AG20443 (cell line): ENCODE measurements around the gene SEMA6B.

Experiments
- DNase-seq: peaks from one replicate; pipeline ENCODE4 v3.0.0; 2012; ENCODE audit warnings: low spot score, mixed read lengths

SEMA6B gene

DNA sequence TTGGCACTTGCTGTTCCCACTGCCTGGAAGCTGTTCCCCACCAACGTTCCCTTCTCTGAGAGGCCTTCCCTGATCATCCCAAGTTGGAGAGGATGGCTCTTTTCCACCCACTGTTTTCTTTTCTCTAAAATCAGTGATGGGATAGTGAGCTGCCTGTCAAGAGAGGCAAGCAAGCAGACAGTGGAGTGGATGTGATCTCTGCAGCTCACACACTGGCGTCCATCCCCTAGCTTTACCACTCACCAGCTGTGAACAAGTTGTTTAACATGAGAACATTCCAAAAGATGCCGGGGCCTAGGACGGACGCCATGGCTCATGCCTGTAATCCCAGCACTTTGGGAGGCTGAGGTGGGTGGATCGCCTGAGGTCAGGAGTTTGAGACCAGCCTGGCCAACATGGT lies 28.0 kb upstream of the SEMA6B start:
- DNase-seq = no peak

DNA sequence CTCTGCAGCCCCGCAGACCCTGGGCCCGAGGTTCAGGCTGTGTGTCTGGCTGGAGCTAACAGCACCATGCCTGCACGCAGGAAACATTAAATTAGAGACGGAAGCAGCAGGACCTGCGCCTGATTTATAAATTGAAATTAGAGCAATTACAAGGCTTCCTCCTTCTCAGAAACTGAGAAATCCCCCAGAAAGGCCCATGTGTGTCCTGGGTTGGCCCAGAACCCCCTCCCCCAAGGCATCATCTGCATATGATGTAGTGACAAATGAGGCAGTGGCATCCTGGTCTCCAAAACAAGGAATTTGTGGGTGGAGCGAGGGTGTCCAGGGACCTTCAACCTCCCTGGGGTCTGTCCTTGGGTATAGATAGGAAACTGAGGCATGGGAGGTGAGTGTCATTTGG lies 27.2 kb upstream of the SEMA6B start:
- no peak for DNase-seq

- DNase-seq = no peak
These were observed 26.8 kb upstream of the SEMA6B start for GRCh38 chr19:4586245-4586644.

GRCh38 chr19:4585556-4585955 lies 26.1 kb upstream of the SEMA6B start:
- no peak for DNase-seq

GRCh38 chr19:4584670-4585460 lies 25.4 kb upstream of the SEMA6B start:
- no peak for DNase-seq

- peak; percentile 67 for DNase-seq
These were observed 24.6 kb upstream of the SEMA6B start for GRCh38 chr19:4583961-4584669.

GRCh38 chr19:4582980-4583842 lies 23.7 kb upstream of the SEMA6B start:
- no peak for DNase-seq

DNA sequence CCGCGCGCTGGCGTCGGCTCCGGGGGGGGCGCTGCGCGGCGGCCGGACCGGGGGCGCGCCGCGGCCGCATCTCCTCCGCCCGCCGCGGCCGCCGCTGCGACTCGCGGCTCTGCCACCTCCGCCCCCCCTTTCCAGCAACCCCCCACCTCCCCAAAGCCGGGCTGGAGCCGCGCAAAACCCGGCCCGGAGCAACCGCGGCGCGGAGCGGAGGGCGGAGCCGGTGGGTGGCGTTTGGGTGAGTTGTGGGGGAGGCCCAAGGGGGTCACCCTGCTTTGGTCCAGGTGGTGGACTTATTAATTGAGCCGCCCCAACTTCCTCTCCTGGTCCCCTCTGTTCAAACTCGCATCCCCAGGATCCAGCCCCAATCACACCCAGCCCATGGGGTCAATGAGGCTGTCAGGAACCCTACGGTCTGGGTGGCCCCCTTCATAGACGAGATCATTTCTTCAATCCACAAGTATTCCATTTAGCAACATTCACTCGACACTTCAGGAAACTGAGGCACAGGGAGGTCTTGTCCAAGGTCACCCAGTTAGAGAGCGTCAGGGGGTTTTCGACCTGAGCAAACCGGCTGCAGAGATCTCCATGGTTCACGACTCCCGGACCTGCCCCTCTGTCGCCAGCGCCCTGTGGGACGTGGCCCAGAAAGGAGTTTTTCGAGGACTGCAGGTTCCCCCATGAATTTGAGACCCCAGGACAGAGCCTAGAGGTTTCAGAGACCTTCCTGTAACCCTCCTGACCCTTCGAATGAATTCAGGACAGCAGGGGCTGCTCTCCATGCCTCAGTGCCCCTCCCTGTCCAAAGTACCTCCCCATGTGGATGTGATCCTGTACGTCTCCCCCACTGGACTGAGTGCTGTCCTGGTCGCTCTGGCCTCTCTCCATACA lies 22.4 kb upstream of the SEMA6B start:
- DNase-seq = peak; percentile 66

DNA sequence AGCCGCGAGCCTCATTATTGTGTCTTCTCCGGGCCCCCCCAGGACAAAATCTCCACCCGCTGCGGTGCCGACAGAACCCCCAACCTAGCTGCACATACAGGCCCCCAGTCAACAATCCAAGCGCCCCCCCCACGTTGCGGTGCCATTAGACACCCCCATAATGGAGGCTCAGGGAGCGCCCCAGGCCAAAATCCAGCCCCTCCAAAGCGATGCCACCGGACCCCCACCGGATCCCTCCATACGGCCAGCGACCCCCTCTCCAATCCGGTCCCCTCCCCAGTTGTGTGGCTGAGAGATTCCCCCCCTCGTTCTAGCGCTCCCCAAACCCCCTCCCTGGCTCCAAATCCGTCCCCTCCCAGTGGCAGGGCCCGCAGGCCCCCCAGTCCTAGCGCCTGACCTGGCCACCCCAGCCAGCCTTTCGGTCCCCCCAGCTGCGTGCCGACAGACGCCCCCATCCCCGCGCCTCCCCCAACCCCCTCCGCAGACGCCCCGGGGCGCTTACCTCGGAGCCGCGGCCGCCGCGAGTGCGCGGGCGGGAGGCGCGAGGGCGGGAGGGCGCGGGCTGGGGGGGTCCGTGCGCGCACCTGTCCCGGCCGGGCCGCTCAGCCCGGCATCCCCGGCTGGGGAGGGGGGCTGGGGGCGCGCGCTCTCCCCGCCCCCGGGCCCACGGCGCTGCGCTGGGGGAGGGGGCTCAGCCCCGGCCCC lies 21.6 kb upstream of the SEMA6B start:
- DNase-seq = no peak

DNA sequence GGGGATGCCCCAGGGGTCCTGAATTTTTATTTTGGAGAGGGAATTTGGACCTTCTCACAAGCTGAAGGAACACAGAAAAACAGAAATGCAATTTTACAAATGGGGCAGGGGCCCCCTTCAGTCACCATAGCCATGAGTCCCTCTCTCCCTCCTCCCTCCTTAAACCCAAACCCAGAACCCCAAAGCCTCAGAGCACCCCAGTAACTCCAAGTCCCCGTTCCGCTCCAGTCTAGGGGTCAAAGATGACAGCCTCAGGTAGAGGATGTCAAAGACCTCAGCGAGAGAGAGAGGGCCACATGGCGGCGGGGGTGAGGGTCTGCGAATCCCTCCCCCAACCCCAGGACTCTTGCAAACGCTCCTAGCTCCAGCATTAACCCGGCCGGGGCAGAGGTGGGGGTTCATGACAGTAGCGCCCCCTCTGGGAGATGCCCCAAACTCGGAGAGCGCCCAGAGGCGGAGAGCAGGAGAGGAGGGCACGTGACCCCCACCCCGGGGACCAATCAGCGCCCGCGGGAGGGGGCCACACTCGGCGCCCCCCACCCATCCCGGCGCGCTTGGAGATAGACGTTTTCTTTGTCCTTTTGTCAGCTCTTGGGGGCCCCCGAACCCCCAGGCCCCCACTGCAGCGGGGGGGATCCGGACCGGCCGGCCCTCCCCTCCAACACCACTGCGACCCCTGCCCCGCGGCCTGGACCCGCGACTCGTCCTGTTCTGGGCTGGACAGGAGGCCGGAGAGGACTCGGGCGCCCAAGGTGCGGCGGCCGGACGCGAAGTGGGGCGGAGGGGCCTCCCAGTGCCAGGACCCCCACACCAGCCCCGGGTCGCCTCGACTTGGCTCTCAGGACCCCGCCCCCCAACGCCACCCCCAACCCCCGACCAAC lies 20.8 kb upstream of the SEMA6B start:
- DNase-seq = no peak

DNA sequence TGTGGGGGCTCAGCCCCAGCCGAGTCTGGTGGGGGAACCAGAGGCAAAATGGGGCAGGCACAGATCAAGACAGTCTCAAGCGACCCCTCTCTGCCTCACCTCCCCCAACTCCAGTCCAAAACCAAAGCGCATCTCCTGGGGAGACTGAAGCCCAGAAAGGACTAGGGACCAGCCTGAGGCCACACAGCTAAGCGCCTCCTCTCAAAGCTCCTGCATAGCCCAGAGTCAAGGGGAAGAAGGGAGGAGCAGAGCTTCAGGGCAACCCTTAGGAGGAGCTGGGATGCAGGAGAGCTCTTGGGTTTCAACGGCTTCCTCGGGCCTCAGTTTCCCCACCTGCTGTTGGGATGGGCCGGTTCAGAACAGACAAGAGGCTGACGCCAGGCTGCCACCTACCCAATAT lies 19.9 kb upstream of the SEMA6B start:
- DNase-seq = no peak

DNA sequence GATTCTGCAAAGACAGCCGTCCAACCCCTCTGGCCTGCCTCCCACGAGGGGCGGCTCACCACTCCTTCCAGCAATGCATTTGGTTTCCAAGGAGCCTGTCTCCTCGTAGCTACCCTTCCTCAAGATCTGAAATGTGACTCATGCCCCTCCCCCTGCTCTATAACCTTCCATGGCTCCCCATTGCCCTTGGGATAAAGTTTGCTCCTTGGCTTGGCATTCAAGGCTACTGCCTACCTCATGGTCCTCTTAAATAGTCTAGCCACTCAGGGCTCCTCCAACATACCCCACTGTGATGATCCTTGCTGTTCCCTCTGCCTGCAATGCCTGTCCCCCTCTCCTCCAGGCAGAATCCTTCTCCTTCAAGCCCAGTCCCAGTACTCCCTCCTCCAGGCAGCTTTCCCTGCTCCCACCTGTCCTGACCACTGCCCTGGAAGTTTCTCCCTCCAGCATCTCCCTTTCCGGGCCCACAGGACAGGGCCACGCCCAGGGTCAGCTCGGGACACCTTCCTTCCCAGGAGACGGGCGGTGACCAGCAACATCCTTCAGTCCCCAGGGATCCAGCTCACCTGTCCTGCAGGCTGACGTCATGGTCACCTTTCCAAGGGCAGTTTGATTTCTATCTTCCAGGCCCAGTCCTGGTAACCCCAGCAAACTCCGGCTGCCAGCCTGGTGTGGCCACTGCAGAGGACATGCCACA lies 19.2 kb upstream of the SEMA6B start:
- no peak for DNase-seq

DNA sequence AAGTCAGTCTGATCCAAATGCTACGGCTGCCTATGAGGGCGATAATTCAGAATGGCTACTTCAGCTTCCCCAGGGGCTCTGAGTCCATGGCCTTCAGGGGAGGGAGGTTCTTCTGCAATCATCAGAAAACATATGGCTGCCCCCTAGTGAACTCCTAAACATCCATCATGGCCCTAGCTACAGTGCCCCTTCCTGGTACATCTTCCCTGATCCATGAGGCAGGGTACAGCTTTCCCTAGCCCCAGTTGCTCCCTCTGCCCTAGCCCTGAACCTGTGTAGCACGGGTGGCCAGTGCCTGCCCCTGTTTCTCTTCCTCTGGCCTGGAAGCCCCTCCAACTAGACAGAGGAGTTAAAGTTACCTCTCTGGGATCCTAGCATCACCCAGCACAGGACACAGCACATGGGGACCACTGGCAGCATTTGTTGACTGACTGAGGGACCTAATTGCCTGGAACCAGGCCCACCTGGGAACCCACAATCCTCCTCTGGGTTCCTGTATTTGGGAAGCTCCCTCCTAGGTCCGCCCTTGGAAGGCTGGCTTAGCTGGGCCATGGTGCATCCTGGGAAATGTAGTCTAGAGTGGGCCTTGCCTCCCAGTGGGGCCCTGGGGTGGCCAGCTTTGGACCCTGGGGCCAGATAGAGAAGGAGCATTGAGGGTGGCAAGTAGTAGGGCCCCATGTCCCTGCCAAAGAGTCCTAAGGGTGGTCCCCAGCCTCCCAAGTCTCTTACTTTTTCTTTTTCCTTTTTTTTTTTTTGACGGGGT lies 17.7 kb upstream of the SEMA6B start:
- no peak for DNase-seq

- DNase-seq = peak; percentile 71
These were observed 16.8 kb upstream of the SEMA6B start for GRCh38 chr19:4576016-4576933.

DNA sequence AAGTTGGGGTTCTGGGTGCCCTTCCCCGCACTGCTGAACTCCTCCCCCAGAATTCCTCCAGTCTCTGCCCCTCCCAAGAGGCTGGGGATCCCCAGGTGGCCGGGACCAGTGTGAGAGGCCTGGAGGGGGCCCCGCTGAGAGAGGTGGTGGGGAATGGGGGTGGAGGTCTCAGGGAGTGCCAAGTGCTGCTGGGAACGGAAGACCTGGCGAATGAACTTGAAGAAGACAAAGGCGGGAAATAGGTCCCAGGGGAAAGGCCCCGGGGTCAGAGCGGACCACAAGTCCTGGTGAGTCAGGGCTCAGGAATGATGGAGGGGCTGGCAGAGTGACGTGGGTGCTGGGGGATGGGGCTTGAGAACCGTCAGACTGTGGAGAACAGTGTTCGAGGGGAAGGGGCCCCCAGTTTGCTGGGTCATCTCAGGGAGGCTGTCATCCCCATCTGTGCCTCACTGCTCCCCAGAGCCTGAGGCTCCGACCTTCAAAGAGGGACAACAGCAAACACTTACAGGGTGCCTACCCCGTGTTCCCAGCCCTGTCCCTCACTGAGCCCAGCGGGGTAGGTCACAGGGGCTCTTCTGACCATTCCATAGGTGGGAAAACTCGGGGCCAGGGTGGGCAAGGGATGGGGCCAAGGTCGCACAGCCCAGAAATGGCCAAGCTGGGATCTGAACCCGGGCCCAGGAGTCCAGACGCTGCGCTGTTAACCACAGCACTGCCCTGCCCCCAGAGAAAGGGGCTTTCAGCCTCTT lies 16.0 kb upstream of the SEMA6B start:
- peak; percentile 94 for DNase-seq

DNA sequence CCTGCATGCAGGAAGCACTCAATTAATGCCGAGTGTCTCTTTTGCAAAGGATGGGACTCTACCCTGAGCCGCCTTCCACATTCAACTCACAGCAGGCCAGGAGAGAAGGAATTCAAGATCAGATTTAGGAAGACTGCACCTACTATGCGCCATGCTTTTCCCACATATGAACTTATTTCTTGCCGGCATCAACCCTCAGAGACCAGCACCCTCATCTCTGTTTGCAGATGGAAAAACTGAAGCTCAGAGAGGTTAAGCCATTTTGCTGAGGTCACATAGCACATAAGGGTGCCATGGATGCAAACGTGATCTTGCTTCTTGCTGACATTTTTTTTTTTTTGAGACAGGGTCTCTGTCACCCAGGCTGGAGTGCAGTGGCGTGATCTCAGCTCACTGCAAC lies 14.2 kb upstream of the SEMA6B start:
- DNase-seq = no peak
